HL-60 (cell line): ENCODE measurements around the gene TOMM22.

ENCODE experiments used
- DNase-seq, 2 experiments: peaks; one replicate each; pipeline ENCODE4 v3.0.0-alpha.2; 2010 to 2020; ENCODE audit warnings: low read depth in 1 of 2, low spot score in 1 of 2
- H3K27ac ChIP-seq: fragments of 250-450 bp; sonication (Bioruptor Pico); replicated peaks from 2 replicates; pipeline ENCODE4 v1.5.1; 2020; ENCODE audit warnings: mild to moderate bottlenecking, moderate library complexity
- H3K27me3 ChIP-seq: fragments of 250-450 bp; sonication (Bioruptor Pico); 2 replicates; pipeline ENCODE4 v1.5.1; 2021; ENCODE audit warnings: mild to moderate bottlenecking, moderate library complexity; ENCODE audit not compliant: insufficient read depth, poor library complexity, severe bottlenecking
- H3K4me3 ChIP-seq: replicated peaks from 2 replicates; pipeline ENCODE4 v1.5.1; 2011; ENCODE audit warnings: mild to moderate bottlenecking, control low read depth, low read length; ENCODE audit not compliant: insufficient read depth
- CTCF ChIP-seq: IDR thresholded peaks from one replicate; pipeline ENCODE4 v1.5.1; 2011; ENCODE audit warnings: low read length, control low read depth, inconsistent platforms; ENCODE audit not compliant: insufficient read depth
- GABPA ChIP-seq: IDR thresholded peaks from 2 replicates; pipeline ENCODE4 v1.6.1; 2012; ENCODE audit warnings: low read depth
- POLR2AphosphoS5 ChIP-seq: IDR thresholded peaks from 2 replicates; pipeline ENCODE4 v1.6.1; 2012; ENCODE audit warnings: low read depth
- REST ChIP-seq: IDR thresholded peaks from 2 replicates; pipeline ENCODE4 v1.6.1; 2012; ENCODE audit warnings: low read depth; ENCODE audit not compliant: insufficient replicate concordance
- SPI1 ChIP-seq: IDR thresholded peaks from 2 replicates; pipeline ENCODE4 v1.6.1; 2012; ENCODE audit warnings: low read depth, mild to moderate bottlenecking, borderline replicate concordance

TOMM22 gene

GRCh38 chr22:38694940-38695339, 13.2 kb downstream of the TOMM22 start:
- no peak for DNase-seq
- no peak overlapping the region for H3K27ac ChIP-seq
- no peak overlapping the region for H3K4me3 ChIP-seq
- no peaks in the 10 kb centered on the region for H3K27me3 ChIP-seq
- TF ChIP-seq GABPA (no peak), CTCF (no peak), REST (no peak)

GRCh38 chr22:38696606-38697424, 15.1 kb downstream of the TOMM22 start:
- H3K4me3 ChIP-seq: no peak overlapping the region
- H3K27ac ChIP-seq: no peak overlapping the region
- H3K27me3 ChIP-seq: no peaks in the 10 kb centered on the region
- TF ChIP-seq POLR2AphosphoS5 (no peak), GABPA (no peak), CTCF (no peak), SPI1 (no peak), REST (no peak)
- DNase-seq: peak; percentile 32 to 78

- TF ChIP-seq REST (no peak), SPI1 (no peak), CTCF (no peak), POLR2AphosphoS5 (no peak), GABPA (no peak)
- no peaks in the 10 kb centered on the region for H3K27me3 ChIP-seq
- no peak for DNase-seq
- H3K27ac ChIP-seq: no peak overlapping the region
- no peak overlapping the region for H3K4me3 ChIP-seq
These were observed 15.8 kb downstream of the TOMM22 start for GRCh38 chr22:38697425-38698089.
